HUES48 (cell line): Measurements from ENCODE around the gene PRRX2.

Experiments
- H3K27ac ChIP-seq: one replicate; pipeline ENCODE4 v1.7.0; 2013; ENCODE audit warnings: low read depth, low read length, inconsistent platforms
- H3K27me3 ChIP-seq: 2 replicates; pipeline ENCODE4 v1.6.1; 2013; ENCODE audit warnings: mild to moderate bottlenecking, low read length; ENCODE audit not compliant: control insufficient read depth, insufficient read depth
- H3K36me3 ChIP-seq: 2 replicates; pipeline ENCODE4 v1.6.1; 2013; ENCODE audit warnings: low read length; ENCODE audit not compliant: control insufficient read depth, insufficient read depth
- H3K4me1 ChIP-seq: 2 replicates; pipeline ENCODE4 v1.6.1; 2013; ENCODE audit warnings: mild to moderate bottlenecking, low read length; ENCODE audit not compliant: control insufficient read depth, insufficient read depth
- H3K4me3 ChIP-seq: 2 replicates; pipeline ENCODE4 v1.5.1; 2013; ENCODE audit warnings: mild to moderate bottlenecking, low read depth, low read length
- H3K9ac ChIP-seq: 2 replicates; pipeline ENCODE4 v1.6.1; 2013; ENCODE audit warnings: mild to moderate bottlenecking, low read depth, low read length, moderate library complexity
- H3K9me3 ChIP-seq: 2 replicates; pipeline ENCODE4 v1.6.1; 2013; ENCODE audit warnings: low read length; ENCODE audit not compliant: control insufficient read depth, insufficient read depth

PRRX2 gene

DNA sequence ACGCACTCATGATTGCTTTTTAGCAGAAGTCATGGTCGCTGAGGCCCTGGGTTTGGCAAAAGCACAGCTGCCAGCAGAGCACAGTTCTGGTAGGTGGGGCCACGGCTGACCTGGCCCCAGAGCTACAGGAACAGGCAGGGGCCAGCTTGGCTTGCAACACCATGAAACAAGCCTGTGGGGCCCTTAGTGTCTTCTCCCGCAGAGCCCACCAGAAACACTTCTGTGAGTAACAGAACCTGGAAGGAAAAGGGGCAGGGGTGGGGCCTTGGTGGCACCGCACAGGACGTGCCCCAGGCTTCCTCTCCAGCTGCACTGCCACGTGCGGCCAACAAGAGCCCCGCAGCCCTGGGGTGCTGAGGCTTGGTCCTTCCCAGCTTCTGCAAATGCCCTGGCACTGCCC is 28.3 kb upstream of the PRRX2 start:
- H3K4me1 ChIP-seq, result peaks cover 6% of the 10 kb centered on the region; the same call in 1 of the 2 replicates
- H3K4me3 ChIP-seq, result no peak overlapping the region
- H3K36me3 ChIP-seq, result peaks cover 69% of the 10 kb centered on the region
- H3K27ac ChIP-seq, result no peak overlapping the region
- no peaks in the 10 kb centered on the region for H3K27me3 ChIP-seq
- no peak overlapping the region for H3K9ac ChIP-seq
- H3K9me3 ChIP-seq, result no peaks in the 10 kb centered on the region

DNA sequence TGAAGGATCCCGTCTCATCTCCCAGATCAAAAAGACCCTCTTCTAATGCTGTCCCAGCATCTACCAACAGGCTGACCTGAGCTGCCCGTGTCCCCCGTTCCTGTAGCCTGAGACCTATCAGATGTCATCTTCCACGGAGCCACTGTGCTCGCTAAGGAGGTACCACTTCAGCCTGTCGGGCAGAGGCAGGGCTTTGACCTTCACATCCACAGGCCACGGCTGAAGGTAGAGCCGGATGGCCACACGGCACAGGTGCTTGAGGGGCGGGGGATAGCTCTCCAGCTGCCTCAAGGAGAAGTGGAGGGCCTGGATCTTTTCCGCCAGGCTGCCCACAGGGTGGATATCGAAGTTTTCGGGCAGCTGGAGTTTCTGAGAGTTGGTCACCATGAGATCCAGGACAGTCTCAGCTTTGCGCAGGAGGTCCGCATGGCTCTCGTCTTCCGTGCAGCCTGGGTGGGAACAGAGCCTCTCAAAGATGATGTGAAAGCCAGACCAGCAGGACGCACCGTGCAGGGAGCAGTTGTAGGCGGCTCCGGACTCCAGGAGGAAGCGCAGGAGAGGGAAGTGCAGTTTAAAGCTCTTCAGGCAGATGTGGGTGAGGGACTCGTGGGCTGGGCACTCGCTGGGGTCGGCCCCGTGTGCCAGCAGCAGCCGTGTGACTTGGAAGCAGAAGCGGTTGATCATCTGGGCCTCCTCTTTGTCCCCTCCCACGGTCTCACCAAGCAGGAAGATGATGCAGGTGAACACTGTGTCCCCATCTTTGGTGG is 27.6 kb upstream of the PRRX2 start:
- Histone ChIP-seq H3K4me3 (no peak overlapping the region), H3K27me3 (no peaks in the 10 kb centered on the region), H3K4me1 (peaks cover 6% of the 10 kb centered on the region; the same call in 1 of the 2 replicates), H3K9ac (no peak overlapping the region), H3K27ac (no peak overlapping the region), H3K9me3 (no peaks in the 10 kb centered on the region), H3K36me3 (peaks cover 63% of the 10 kb centered on the region)

GRCh38 chr9:129639034-129639630 is 26.3 kb upstream of the PRRX2 start:
- H3K27ac ChIP-seq, result no peak overlapping the region
- peaks cover 6% of the 10 kb centered on the region; the same call in 1 of the 2 replicates for H3K4me1 ChIP-seq
- no peaks in the 10 kb centered on the region for H3K9me3 ChIP-seq
- H3K36me3 ChIP-seq, result peaks cover 51% of the 10 kb centered on the region
- no peak overlapping the region for H3K9ac ChIP-seq
- H3K27me3 ChIP-seq, result no peaks in the 10 kb centered on the region
- H3K4me3 ChIP-seq, result no peak overlapping the region

GRCh38 chr9:129639756-129640085 is 25.7 kb upstream of the PRRX2 start:
- Histone ChIP-seq H3K36me3 (peaks cover 45% of the 10 kb centered on the region), H3K27ac (peak overlapping the region; percentile 11), H3K9me3 (no peaks in the 10 kb centered on the region), H3K4me1 (peaks cover 6% of the 10 kb centered on the region; the same call in 1 of the 2 replicates), H3K4me3 (no peak overlapping the region), H3K27me3 (no peaks in the 10 kb centered on the region), H3K9ac (no peak overlapping the region)

DNA sequence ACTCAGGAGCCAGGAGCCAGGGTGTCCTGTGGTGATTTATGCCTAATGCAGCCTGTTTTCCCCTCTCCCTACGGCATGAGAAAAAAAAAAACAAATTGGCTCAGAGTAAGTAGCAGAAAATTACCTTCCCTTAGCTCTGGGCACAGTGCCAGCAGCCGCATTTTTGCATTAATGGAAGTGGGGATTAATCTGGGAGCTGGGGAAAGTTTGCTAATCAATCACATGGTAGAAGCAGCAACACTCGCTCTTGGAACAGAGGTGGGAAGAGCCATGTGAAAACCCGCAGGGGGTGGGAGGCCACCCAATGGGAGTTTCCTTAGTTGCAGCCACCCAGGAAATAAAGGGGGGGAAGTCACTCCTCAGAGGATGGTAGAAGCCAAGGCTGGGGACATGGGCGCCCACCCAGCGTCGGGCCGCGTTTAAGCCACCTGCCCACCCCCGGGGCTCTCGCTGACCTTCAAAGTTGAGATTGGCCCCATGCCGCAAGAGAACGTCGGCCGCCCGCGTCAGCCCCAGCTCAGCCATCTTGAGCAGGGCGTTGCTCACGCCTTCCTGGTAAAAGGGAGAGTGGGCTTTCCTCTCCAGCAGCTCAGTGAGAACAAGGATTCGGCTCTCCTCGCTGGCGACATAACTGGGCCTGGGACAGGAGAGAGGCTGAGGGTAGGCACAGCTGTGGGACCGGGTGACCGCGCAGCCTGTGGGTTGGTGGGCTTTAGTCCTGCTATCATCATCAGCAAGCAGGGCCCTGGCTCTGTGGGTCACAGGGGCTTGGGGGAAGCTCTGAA is 25.2 kb upstream of the PRRX2 start:
- H3K4me1 ChIP-seq, result peaks cover 6% of the 10 kb centered on the region; the same call in 1 of the 2 replicates
- no peaks in the 10 kb centered on the region for H3K9me3 ChIP-seq
- H3K36me3 ChIP-seq, result peaks cover 40% of the 10 kb centered on the region
- peak overlapping the region; percentile 11 for H3K27ac ChIP-seq
- no peaks in the 10 kb centered on the region for H3K27me3 ChIP-seq
- no peak overlapping the region for H3K9ac ChIP-seq
- peak overlapping the region; percentile 94; the same call in 1 of the 2 replicates for H3K4me3 ChIP-seq

GRCh38 chr9:129640871-129641749 is 24.3 kb upstream of the PRRX2 start:
- H3K9ac ChIP-seq, result peak overlapping the region; percentile 51; the same call in 1 of the 2 replicates
- peaks cover 34% of the 10 kb centered on the region for H3K36me3 ChIP-seq
- H3K4me1 ChIP-seq, result peaks cover 6% of the 10 kb centered on the region; the same call in 1 of the 2 replicates
- no peak overlapping the region for H3K27ac ChIP-seq
- H3K9me3 ChIP-seq, result no peaks in the 10 kb centered on the region
- H3K27me3 ChIP-seq, result no peaks in the 10 kb centered on the region
- H3K4me3 ChIP-seq, result peak overlapping the region; percentile 94

DNA sequence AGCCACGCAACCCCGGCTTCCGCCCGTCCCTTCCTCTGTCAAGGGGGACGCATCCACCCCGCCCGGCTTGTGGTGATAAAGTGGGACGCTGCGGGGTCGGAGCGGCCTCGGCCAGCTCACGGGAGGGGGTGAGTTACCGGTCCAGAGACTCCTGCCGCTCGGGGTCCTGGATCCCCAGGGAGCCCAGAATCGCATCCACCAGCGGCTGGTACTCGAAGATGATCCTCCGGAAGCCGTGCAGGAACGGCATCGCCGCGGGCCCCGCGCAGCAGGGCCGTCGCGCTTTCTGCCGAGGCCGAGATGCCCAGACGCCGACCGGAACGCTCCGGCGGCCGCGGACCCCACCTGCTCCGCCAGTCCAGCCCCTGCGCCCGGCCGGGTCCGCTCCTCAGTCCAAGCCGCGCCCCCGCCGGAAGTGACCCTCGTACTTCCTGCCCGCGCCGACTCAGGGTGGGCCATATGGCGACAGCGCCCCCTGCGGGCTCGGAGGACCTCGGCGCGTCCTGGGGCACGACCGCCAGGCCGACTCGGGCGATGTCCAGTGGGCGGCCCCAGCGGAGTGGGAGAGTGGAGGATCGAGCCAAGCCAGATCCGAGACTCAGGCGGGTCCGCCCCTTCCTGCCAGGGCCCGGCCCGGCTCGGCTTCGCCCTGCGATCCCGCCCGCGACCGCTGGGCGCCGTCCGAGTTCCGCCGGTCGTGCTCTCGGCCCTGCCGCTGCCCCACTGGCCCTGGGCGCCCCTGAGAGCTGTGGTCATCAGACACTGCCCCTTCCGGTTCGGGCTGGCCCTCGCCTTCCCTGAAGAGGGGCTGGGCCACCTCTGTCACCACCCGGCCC is 23.5 kb upstream of the PRRX2 start, which contains the start of gene ASB6:
Gene ASB6, minus strand, starts transcription at position 402 of the 836 bp plus-strand sequence. Its CDS starts 152 bp downstream, at position 250.
- H3K27ac ChIP-seq, result no peak within 1 kb of the TSS

GRCh38 chr9:129643706-129644105 is 21.7 kb upstream of the PRRX2 start:
- Histone ChIP-seq H3K9ac (no peak overlapping the region), H3K27ac (no peak overlapping the region), H3K27me3 (no peaks in the 10 kb centered on the region), H3K9me3 (no peaks in the 10 kb centered on the region), H3K4me1 (peaks cover 6% of the 10 kb centered on the region; the same call in 1 of the 2 replicates), H3K36me3 (peaks cover 10% of the 10 kb centered on the region), H3K4me3 (no peak overlapping the region)

More for the DNA sequence above, 23.5 kb upstream of the PRRX2 start, which contains the start of gene ASB6:
- Histone ChIP-seq H3K36me3 (peaks cover 28% of the 10 kb centered on the region), H3K4me1 (peaks cover 6% of the 10 kb centered on the region; the same call in 1 of the 2 replicates), H3K9me3 (no peaks in the 10 kb centered on the region), H3K9ac (peak within 1 kb of the TSS; percentile 51; the same call in 1 of the 2 replicates), H3K4me3 (peak within 1 kb of the TSS; percentile 94), H3K27me3 (no peaks in the 10 kb centered on the region)

GRCh38 chr9:129644365-129644764 is 21.1 kb upstream of the PRRX2 start:
- Histone ChIP-seq H3K27me3 (no peaks in the 10 kb centered on the region), H3K4me1 (peaks cover 6% of the 10 kb centered on the region; the same call in 1 of the 2 replicates), H3K36me3 (peaks cover 4% of the 10 kb centered on the region; the same call in 1 of the 2 replicates), H3K4me3 (no peak overlapping the region), H3K27ac (no peak overlapping the region), H3K9ac (no peak overlapping the region), H3K9me3 (no peaks in the 10 kb centered on the region)
